Heart left ventricle (tissue), 16 donors: ENCODE results near the gene GRAMD4. TPM values are rescaled to one million over a fixed set of nuclear protein-coding genes. Genes with fewer than 3 reads are reported as not detected.

ENCODE experiments used
- ATAC-seq, 4 donors: fragments of 200-7000 bp; cut with Tn5 transposase; one replicate each; pipeline ENCODE4 v1.9.1; 2020 to 2022; ENCODE audit warnings: moderate library complexity in 4 of 4, mild to moderate bottlenecking in 3 of 4, moderate number of reproducible peaks in 1 of 4
- DNase-seq, 5 donors: peaks; one replicate each; pipeline ENCODE4 v3.0.0-alpha.2; 2020
- H3K27ac ChIP-seq, 12 donors: fragments of 200-600 bp; sonication (generic) in 4 of 12; one replicate each; pipeline versions ENCODE4 v1.5.0 to v1.8.0; 2016 to 2022; ENCODE audit warnings: mild to moderate bottlenecking in 2 of 12
- H3K27me3 ChIP-seq, 9 donors: fragments of 200-600 bp; sonication (generic) in 2 of 9; one replicate each; pipeline versions ENCODE4 v1.5.1 to v1.8.0; 2016 to 2022; ENCODE audit warnings: mild to moderate bottlenecking in 3 of 9
- H3K36me3 ChIP-seq, 9 donors: fragments of 200-600 bp; sonication (generic) in 2 of 9; one replicate each; pipeline versions ENCODE4 v1.5.0 to v1.8.0; 2018 to 2022; ENCODE audit warnings: mild to moderate bottlenecking in 2 of 9
- H3K4me1 ChIP-seq, 12 donors: fragments of 200-600 bp; sonication (generic) in 4 of 12; one replicate each; pipeline versions ENCODE4 v1.5.0 to v1.8.0; 2016 to 2022; ENCODE audit warnings: mild to moderate bottlenecking in 3 of 12
- H3K4me3 ChIP-seq, 12 donors: fragments of 200-600 bp; sonication (generic) in 4 of 12; one replicate each; pipeline versions ENCODE4 v1.5.0 to v1.8.0; 2017 to 2022; ENCODE audit warnings: mild to moderate bottlenecking in 9 of 12, moderate library complexity in 4 of 12
- H3K9me3 ChIP-seq, 12 donors: fragments of 200-600 bp; sonication (generic) in 4 of 12; one replicate each; pipeline versions ENCODE4 v1.5.0 to v1.8.0; 2016 to 2022; ENCODE audit warnings: mild to moderate bottlenecking in 1 of 12
- CTCF ChIP-seq, 12 donors: fragments of 200-600 bp; sonication (generic) in 4 of 12; IDR thresholded peaks; one replicate each; pipeline versions ENCODE4 v1.5.0 to v1.8.0; 2018 to 2022; ENCODE audit warnings: antibody characterized with exemption in 12 of 12, mild to moderate bottlenecking in 5 of 12
- POLR2A ChIP-seq, 2 donors: fragments of 450-650 bp; IDR thresholded peaks; one replicate each; pipeline ENCODE4 v1.6.1; 2017; ENCODE audit warnings: antibody characterized with exemption in 2 of 2, mild to moderate bottlenecking in 2 of 2, moderate library complexity in 2 of 2
- WGBS, 4 donors: extraction: QIAGEN DNeasy Blood & Tissue Kit in 2 of 4; methylation state at CpG; one replicate each; pipeline versions ENCODE4 v1.1.5 to v1.1.7; 2013 to 2018; 5-methylcytosine and 5-hydroxymethylcytosine counted together
- intact Hi-C, 10 donors: fragments of 100-400 bp; cut with DNase I; formaldehyde crosslinking; loops; one replicate each; pipeline versions ENCODE4 v1.11.1 to v1.14.2; 2022
- polyA plus RNA-seq, 2 donors: library from polyadenylated mRNA; stranded (reverse); fragments of 200-250 nt; gene quantifications; one replicate each; pipeline ENCODE4 v1.2.3, GENCODE V29; 2013
- total RNA-seq, 9 donors: library from RNA; depleted of rRNA in 2 of 9; stranded (reverse); fragments of >200 nt in 2 of 9; fragmentation: NEBNext Ultra II Directional in 3 of 9; extraction: Animal tissue kit (Norgen Biotek cat#: 25700) in 3 of 9; gene quantifications; one replicate each; pipeline versions ENCODE4 v1.1.0 to v1.2.4, GENCODE V29; 2016 to 2023
- donor health status: ischemic (EF 13 %, LVEDD 7.1; RV severe dilation, severe dysfunction).
- donor health status: healthy with polysubstance abuse.
- donor health status: DM: no; HTN: yes; CAD: no.
- donor health status: DM: no; HTN: no; CAD: no.
- donor health status: ischemic (EF 25% LVEDD 6.9; RV normal size, moderate dysfunction).
- donor health status: ischemic (EF 25% LVEDD 5.7; RV mildly dilated, moderate dysfunction).
- donor health status: healthy.
- donor health status: DM: yes; HTN: yes; CAD: no.
- donor health status: ischemic (EF 35%, LVEDD 5.7; RV mildly dilated, moderate dysfunction).
- donor health status: nonischemic (EF 11% LVEDD 7.7; RV severe dilation, severe dysfunction).
- donor health status: DM: yes; HTN: yes; CAD: no.
- donor health status: PGD.
- donor health status: ischemic (EF 29% LVEDD 5.4; RV normal size, mild dysfunction).
- donor health status: nonischemic (EF 23%, LVEDD 6.1; RV moderate dilation, normal function).

The GRAMD4 gene
- total and polyA plus RNA-seq, 11 donors: 22.4 to 122 (median 63.1) TPM

- peaks cover 25 to 88% (median 71%) of the 10 kb centered on the region in 12 donors for H3K4me1 ChIP-seq
- peak overlapping the region; percentile 46 to 99 (median 74) for H3K27ac ChIP-seq
- H3K4me3 ChIP-seq: no peak overlapping the region
- DNase-seq (peak in 2 of 5 donors; percentile 32 to 57), ATAC-seq (peak; percentile 46 to 69 (median 58))
- no peaks in the 10 kb centered on the region for H3K27me3 ChIP-seq
- WGBS, 4 donors: 33 to 44% (median 40%) methylated on average over 8 to 11 of the region's 11 CpGs
- intact Hi-C loops: loop anchor here in 5 of 10 donors (5.0 kb wide), 3 partner anchors 34 to 41 kb away; partner anchors contain the start of gene TBC1D22A (in 1 of the 5)
- H3K36me3 ChIP-seq: peaks cover 0 to 53% (median 4%) of the 10 kb centered on the region in 9 donors
- TF ChIP-seq CTCF (IDR thresholded peaks at IDR 0.05) (no peak), POLR2A (IDR thresholded peaks at IDR 0.05) (no peak)
- no peaks in the 10 kb centered on the region for H3K9me3 ChIP-seq
These were observed 108.3 kb downstream of the GRAMD4 start for GRCh38 chr22:46728470-46728869.

Other genes with a start within 250 kb of the GRAMD4 start
- 10 to 100 TPM in 7 of 9 donors, 1 to 10 TPM in 2; 8.1 to 15.8 (median 12.6) TPM for gene CELSR1, start 82.8 kb upstream of the GRAMD4 start, total RNA-seq
- 1 to 10 TPM; 5.9 to 6.9 TPM for gene CELSR1, start 82.8 kb upstream of the GRAMD4 start, polyA plus RNA-seq
- 100 to 1,000 TPM in 1 of 9 donors, 10 to 100 TPM in 8; 52.6 to 125 (median 72.3) TPM for gene CERK, start 117.9 kb downstream of the GRAMD4 start, total RNA-seq
- 100 to 1,000 TPM in 1 of 2 donors, 10 to 100 TPM in 1; 17.8 to 114 TPM for gene CERK, start 117.9 kb downstream of the GRAMD4 start, polyA plus RNA-seq
- gene TBC1D22A, start 142.3 kb downstream of the GRAMD4 start, total RNA-seq: 10 to 100 TPM; 14.0 to 30.7 (median 18.6) TPM
- gene TBC1D22A, start 142.3 kb downstream of the GRAMD4 start, polyA plus RNA-seq: 10 to 100 TPM in 1 of 2 donors, 1 to 10 TPM in 1; 9.4 to 18.9 TPM